NCI-H345 (cell line): ENCODE measurements around the gene CLPTM1.

Experiments
- DNase-seq: peaks from one replicate; lab custom pipeline; 2025; lab: John Stamatoyannopoulos, UW

CLPTM1 gene

GRCh38 chr19:45010306-45010705 lies 55.1 kb downstream of the CLPTM1 start:
- DNase-seq: no peak

GRCh38 chr19:45011959-45012358 lies 56.8 kb downstream of the CLPTM1 start:
- no peak for DNase-seq

GRCh38 chr19:45016388-45017314 lies 61.5 kb downstream of the CLPTM1 start:
- DNase-seq: peak; percentile 17

- no peak for DNase-seq
These were observed 64.0 kb downstream of the CLPTM1 start for GRCh38 chr19:45019187-45019586.

GRCh38 chr19:45020071-45020470 lies 64.9 kb downstream of the CLPTM1 start:
- no peak for DNase-seq

GRCh38 chr19:45021971-45022370 lies 66.8 kb downstream of the CLPTM1 start:
- no peak for DNase-seq

- no peak for DNase-seq
These were observed 67.9 kb downstream of the CLPTM1 start for GRCh38 chr19:45023048-45023447.

- no peak for DNase-seq
These were observed 70.1 kb downstream of the CLPTM1 start for GRCh38 chr19:45025264-45025663.

GRCh38 chr19:45027371-45027770 lies 72.2 kb downstream of the CLPTM1 start:
- no peak for DNase-seq

- no peak for DNase-seq
These were observed 75.6 kb downstream of the CLPTM1 start for GRCh38 chr19:45030825-45031224.

GRCh38 chr19:45032421-45032820 lies 77.2 kb downstream of the CLPTM1 start:
- DNase-seq: no peak

GRCh38 chr19:45035755-45036154 lies 80.6 kb downstream of the CLPTM1 start:
- no peak for DNase-seq

- no peak for DNase-seq
These were observed 82.4 kb downstream of the CLPTM1 start for GRCh38 chr19:45037393-45038169.

GRCh38 chr19:45038931-45039893 lies 84.0 kb downstream of the CLPTM1 start, which contains the start of gene CLASRP:
Gene CLASRP, plus strand, starts transcription at chr19:45039045. Its CDS starts 1,168 bp downstream, at chr19:45040213.
- peak; percentile 87 for DNase-seq

GRCh38 chr19:45040059-45040771 lies 85.0 kb downstream of the CLPTM1 start:
- no peak for DNase-seq

- DNase-seq: no peak
These were observed 85.9 kb downstream of the CLPTM1 start for GRCh38 chr19:45041125-45041524.
